Measurements from ENCODE around the gene TUBA8.
"Not testable (repeated sequence)": the region's sequence is repeated elsewhere in the genome, so short reads cannot be mapped to it uniquely, and the experiment has no call there.

TUBA8 gene

GRCh38 chr22:18110194-18110953 lies at the start of gene TUBA8:
TSS of gene TUBA8 (plus strand) at chr22:18110809. CDS start at chr22:18110866, 57 bp downstream.
- DNase-seq: peak; percentile 47

GRCh38 chr22:18062421-18062820 lies 48.2 kb upstream of the TUBA8 start:
- DNase-seq: no peak

DNA sequence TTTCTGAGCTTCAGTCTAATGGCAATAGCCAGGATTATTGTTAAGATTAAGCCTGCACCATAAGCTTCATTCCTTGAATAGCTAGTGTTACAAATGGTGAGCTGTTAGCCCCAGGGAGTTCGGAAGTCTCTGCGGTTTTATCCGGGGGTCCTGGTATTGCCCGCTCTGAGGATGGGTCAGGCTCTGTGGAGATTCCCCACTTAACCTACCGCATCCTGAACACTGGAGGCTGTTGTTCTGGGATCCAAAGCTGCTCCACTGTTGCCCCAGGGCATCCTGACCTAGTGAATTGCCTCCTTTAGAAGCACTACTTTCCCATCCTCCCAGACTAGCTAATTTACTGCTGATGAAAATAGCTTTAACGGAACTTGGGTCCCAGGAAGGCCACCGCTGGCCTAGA lies 47.3 kb upstream of the TUBA8 start:
- DNase-seq: no peak

GRCh38 chr22:18063715-18064114 lies 46.9 kb upstream of the TUBA8 start:
- DNase-seq: not testable (repeated sequence)

GRCh38 chr22:18064636-18065035 lies 46.0 kb upstream of the TUBA8 start:
- DNase-seq: no peak

- no peak for DNase-seq
Measured at GRCh38 chr22:18065256-18065655, 45.4 kb upstream of the TUBA8 start.

GRCh38 chr22:18066181-18066859 lies 44.3 kb upstream of the TUBA8 start:
- no peak for DNase-seq

DNA sequence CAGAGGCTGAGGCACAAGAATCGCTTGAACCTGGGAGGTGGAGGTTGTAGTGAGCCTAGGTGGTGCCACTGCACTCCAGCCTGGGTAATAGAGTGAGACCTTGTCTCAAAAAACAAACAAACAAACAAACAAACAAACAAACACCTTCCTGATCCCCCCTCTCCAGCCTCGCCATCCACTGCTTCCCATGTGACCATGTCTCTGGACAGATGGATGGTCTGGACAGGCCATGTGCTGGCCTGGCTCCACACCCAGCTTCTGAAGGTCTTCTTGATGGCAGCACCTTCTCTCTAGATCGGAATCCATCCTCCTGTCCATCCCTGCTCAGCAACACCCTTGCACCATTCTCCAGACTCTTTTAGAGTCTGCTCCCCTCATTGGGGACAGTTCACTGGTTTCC lies 43.5 kb upstream of the TUBA8 start:
- DNase-seq: no peak

GRCh38 chr22:18067548-18068341 lies 42.9 kb upstream of the TUBA8 start:
- DNase-seq: no peak

DNA sequence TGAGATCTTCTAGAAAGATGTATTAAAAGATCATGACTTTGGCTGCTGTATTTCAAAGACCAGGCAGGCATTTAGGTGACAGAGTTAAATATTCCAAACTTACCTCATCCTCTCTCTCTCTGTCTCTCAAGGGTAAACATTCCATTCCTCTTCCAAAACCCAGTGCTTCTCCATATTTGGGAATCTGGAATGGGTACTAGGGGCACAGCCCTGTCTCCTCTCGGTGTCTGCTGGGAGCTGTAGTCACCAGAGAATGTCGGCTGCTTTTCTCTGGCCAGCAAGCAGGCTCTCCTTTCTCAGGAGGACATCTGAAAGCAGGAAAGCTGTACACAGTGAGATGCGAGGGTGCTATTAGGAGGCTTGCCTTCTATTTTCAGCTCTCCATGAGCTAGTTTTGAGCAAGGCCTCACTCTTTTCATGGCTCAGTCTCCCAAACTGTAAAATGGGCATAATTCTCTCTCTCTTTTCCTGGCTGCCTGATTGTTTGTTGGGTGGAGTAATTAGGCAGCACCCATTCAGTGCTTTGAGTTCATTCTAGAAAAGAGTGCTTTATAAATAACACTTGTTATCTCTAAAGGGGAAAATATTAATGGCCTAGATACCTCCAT lies 42.1 kb upstream of the TUBA8 start:
- no peak for DNase-seq

DNA sequence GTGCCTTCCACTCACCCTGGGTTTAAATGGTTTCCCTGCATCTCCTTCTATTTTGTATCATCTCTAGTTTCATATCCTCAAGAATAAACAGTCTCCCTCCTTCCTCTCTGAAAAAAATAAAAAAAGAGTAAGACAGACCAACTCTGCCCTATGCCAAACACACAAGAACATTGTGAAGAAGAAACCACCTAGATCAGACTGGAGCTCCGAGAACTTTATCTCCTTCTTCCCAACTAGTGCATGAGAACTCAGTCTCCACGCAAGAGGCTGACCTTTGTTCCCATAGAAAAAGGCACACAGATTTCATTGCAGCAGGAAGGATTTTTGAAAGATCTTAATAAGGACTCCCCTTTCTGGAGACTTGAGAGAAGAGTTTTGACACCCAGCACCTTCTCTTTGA lies 41.6 kb upstream of the TUBA8 start:
- no peak for DNase-seq

- DNase-seq: no peak
Measured at GRCh38 chr22:18070041-18070440, 40.6 kb upstream of the TUBA8 start.

GRCh38 chr22:18070556-18071306 lies 39.9 kb upstream of the TUBA8 start:
- DNase-seq: no peak

DNA sequence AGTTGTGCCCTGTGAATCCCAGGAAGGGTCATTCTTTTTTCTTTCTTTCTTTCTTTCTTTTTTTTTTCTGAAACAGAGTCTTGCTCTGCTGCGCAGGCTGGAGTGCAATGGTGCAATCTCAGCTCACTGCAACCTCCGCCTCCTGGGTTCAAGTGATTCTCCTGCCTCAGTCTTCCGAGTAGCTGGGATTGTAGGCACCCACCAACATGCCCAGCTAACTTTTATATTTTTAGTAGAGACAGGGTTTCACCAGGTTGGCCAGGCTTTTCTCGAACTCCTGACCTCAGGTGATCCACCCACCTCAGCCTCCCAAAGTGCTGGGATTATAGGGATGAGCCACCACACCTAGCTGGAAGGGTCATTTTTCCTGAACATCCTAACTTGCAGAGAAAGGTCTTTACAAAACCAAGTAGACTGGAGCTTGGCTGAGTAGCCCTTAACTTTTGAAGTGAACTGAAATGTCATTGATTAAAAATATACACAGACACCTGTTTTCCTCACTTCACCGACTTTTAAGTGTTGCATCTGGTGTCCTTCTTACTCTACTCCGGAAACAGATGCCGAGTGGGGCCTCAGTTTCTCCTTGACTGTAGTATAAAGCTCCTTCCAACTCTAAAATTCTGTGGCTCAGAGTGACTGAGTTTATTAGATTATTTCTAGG lies 39.2 kb upstream of the TUBA8 start:
- DNase-seq: not testable (repeated sequence)

- DNase-seq: no peak
Measured at GRCh38 chr22:18071968-18072310, 38.7 kb upstream of the TUBA8 start.

DNA sequence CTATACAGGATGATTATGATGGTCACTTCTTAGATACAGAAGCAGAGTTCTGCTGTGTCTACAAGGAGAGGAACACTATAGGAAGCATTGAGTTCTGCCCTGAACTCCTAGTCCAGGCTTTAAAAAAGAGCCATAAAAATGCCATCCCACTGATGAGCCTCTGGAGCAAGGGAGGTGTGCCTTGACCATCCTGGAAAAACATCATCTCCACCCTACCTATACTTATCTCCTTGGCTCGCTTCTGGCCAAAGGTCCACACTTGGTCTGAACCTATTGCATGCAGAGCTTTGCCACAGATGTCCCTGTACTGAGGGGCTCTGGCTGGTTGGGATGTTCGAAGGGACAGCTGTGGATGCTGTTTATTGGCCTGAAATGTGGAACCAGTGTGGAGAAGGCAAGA lies 37.1 kb upstream of the TUBA8 start:
- DNase-seq: no peak

DNA sequence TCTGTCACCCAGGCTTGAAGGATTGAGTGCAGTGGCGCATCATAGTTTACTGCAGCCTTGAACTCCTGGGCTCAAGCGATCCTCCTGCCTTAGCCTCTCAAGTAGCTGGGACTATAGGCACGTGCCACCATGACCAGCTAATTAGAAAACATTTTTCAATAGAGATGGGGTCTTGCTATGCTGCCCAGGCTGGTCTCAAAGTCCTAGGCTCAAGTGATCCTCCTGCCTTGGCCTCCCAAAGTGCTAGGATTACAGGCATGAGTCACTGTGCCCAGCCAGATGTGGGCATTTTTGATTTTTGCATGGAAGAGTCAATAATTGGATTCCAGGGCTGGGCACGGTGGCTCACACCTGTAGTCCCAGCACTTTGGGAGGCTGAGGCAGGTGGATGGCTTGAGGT lies 36.7 kb upstream of the TUBA8 start:
- DNase-seq: not testable (repeated sequence)

DNA sequence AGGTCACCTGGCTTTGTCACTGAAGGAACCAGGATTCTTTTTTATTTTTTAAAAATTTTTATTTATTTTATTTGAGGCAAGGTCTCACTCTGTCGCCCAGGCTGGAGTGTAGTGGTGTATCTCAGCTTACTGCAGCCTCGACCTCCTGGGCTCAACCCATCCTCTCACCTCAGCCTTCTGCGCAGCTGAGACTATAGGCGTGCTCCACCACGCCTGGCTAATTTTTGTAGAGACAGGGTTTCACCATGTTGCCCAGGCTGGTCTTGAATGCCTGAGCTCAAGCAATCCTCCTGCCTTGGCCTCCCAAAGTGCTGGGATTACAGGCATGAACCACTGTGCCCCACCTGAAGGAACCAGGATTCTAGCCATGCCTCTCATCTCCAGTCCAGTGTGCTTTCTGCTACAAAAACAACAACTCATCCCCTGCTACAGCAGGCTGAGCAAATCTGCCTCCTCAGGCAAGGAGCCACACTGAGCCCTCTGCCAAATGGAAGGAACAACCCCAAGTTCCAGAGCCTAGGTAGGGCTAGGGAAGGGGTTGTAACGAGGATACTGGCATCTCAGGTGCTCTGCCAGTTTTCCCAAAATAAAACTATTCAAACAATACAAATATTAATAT lies 35.4 kb upstream of the TUBA8 start:
- no peak for DNase-seq

DNA sequence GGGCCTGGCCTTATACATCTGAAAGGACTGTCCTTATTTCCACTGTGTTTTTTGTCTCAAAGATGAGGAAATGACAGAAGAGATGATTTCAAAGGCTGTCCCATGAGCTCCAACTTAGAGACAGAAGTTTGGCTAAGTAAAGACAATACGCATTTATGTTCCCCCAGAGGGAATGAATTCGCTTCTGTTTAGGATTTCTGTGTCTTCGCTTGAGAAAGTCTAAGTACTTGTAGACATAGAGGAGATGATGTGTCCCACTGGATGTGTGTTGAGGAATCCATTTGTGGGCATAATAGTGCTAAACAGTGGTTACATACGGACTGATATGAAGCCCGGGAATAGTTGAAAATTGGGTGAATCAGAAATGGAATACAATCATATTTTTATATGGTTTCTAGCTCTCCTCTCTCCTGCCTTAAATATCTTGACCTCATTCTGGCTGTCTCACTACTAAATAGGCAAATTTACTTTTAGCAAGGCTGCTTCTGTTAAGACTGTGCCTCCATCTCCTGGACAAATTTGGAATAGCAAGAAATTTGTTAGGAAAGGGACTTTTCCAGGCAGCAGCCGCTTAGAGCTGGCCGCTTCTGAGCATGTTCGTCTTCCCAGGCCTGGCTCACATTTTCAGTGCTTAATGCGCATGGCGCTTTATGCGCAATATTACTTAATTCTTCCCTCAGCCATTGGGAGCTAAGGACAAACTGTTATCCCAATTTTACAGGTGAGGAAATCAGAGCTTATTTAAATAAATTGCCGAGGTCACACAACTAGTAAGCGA lies 34.7 kb upstream of the TUBA8 start:
- peak; percentile 54 for DNase-seq

DNA sequence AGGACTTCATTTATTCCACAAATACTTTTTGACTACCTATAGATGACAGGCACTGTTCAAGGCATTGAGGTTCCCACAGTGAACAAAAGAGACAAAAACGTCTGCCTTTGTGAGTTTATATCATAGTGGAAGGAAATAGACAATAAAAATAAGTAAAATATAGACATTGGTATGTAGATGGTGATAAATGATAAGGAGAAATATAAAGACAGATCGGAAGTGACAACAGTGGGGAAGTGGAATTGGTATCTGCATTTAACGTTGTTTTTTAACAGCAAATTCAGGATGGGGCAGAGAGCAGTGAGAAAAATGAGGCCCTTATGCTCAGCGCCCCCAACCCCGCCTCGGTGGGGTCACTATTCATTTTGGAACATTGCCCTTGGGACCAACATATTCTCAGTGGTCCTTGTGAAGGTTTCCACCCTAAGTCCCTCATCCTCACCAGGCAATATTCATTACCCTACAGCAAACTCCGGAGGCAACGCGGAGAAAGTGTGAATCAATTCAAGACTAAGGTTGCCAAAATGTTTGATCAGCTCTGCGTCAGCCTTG lies 33.4 kb upstream of the TUBA8 start:
- no peak for DNase-seq
